Right atrium auricular region (tissue), 2 donors: ENCODE data around the gene PTGDS. TPM values are rescaled to one million over a fixed set of nuclear protein-coding genes. Genes with fewer than 3 reads are reported as not detected.

Source experiments
- DNase-seq: peaks from one replicate; pipeline ENCODE4 v3.0.0-alpha.2; 2019; ENCODE audit warnings: low spot score
- H3K27ac ChIP-seq, 2 donors: fragments of 200-600 bp; sonication (generic); 1 replicate in 1 of 2; 2 replicates in 1 of 2; pipeline ENCODE4 v1.5.1; 2016 to 2019
- H3K27me3 ChIP-seq, 2 donors: fragments of 200-600 bp; sonication (generic); one replicate each; pipeline versions ENCODE4 v1.5.1 to v1.6.0; 2017 to 2019
- H3K36me3 ChIP-seq: fragments of 200-600 bp; sonication (generic); one replicate; pipeline ENCODE4 v1.5.1; 2016
- H3K4me1 ChIP-seq, 2 donors: fragments of 200-600 bp; sonication (generic); one replicate each; pipeline versions ENCODE4 v1.5.1 to v1.6.0; 2017 to 2019
- H3K4me3 ChIP-seq, 2 donors: fragments of 200-600 bp; sonication (generic); 1 replicate in 1 of 2; 2 replicates in 1 of 2; pipeline ENCODE4 v1.5.1; 2017 to 2019; ENCODE audit warnings: mild to moderate bottlenecking in 1 of 2, moderate library complexity in 1 of 2
- H3K9me3 ChIP-seq, 2 donors: fragments of 200-600 bp; sonication (generic); one replicate each; pipeline ENCODE4 v1.5.1; 2019
- CTCF ChIP-seq, 2 donors: fragments of 200-600 bp; sonication (generic); IDR thresholded peaks; one replicate each; pipeline ENCODE4 v1.5.1; 2019; ENCODE audit warnings: antibody characterized with exemption in 2 of 2
- total RNA-seq, 2 donors: library from RNA; depleted of rRNA; stranded (reverse); fragments of >200 nt; gene quantifications; one replicate each; pipeline ENCODE4 v1.1.0, GENCODE V29; 2016

PTGDS gene
- total RNA-seq, 2 donors from 2014 or later = 1,799 to 2,426 TPM

GRCh38 chr9:137018761-137019559 is 41.7 kb downstream of the PTGDS start:
- H3K27me3 ChIP-seq = no peaks in the 10 kb centered on the region
- no peak for TF ChIP-seq CTCF (IDR thresholded peaks at IDR 0.05)
- H3K4me1 ChIP-seq = no peaks in the 10 kb centered on the region
- H3K27ac ChIP-seq = no peak overlapping the region
- no peaks in the 10 kb centered on the region for H3K9me3 ChIP-seq
- no peak overlapping the region for H3K4me3 ChIP-seq
- DNase-seq = no peak
- peaks cover 29% of the 10 kb centered on the region for H3K36me3 ChIP-seq

- Histone ChIP-seq H3K27ac (no peak overlapping the region), H3K4me3 (no peak overlapping the region), H3K36me3 (peaks cover 28% of the 10 kb centered on the region), H3K27me3 (no peaks in the 10 kb centered on the region), H3K9me3 (no peaks in the 10 kb centered on the region), H3K4me1 (no peaks in the 10 kb centered on the region)
- DNase-seq = no peak
- TF ChIP-seq CTCF (IDR thresholded peaks at IDR 0.05) = no peak
Measured at GRCh38 chr9:137019891-137020683, 42.8 kb downstream of the PTGDS start.

GRCh38 chr9:137020771-137021567 is 43.7 kb downstream of the PTGDS start:
- DNase-seq = no peak
- Histone ChIP-seq H3K36me3 (peaks cover 20% of the 10 kb centered on the region), H3K27me3 (no peaks in the 10 kb centered on the region), H3K4me3 (no peak overlapping the region), H3K9me3 (no peaks in the 10 kb centered on the region), H3K4me1 (no peaks in the 10 kb centered on the region), H3K27ac (no peak overlapping the region)
- TF ChIP-seq CTCF (IDR thresholded peaks at IDR 0.05) = no peak

- TF ChIP-seq CTCF (IDR thresholded peaks at IDR 0.05) = no peak
- H3K4me1 ChIP-seq = peaks cover 0 to 3% of the 10 kb centered on the region in 2 donors
- no peak for DNase-seq
- H3K27me3 ChIP-seq = no peaks in the 10 kb centered on the region
- no peak overlapping the region for H3K4me3 ChIP-seq
- H3K9me3 ChIP-seq = no peaks in the 10 kb centered on the region
- H3K36me3 ChIP-seq = peaks cover 13% of the 10 kb centered on the region
- H3K27ac ChIP-seq = no peak overlapping the region
Measured at GRCh38 chr9:137021568-137021978, 44.3 kb downstream of the PTGDS start.

GRCh38 chr9:137021979-137022661 is 44.8 kb downstream of the PTGDS start:
- H3K36me3 ChIP-seq = peaks cover 8% of the 10 kb centered on the region
- no peak for TF ChIP-seq CTCF (IDR thresholded peaks at IDR 0.05)
- no peak overlapping the region for H3K27ac ChIP-seq
- peaks cover 0 to 9% of the 10 kb centered on the region in 2 donors for H3K4me1 ChIP-seq
- H3K9me3 ChIP-seq = no peaks in the 10 kb centered on the region
- no peak for DNase-seq
- no peaks in the 10 kb centered on the region for H3K27me3 ChIP-seq
- no peak overlapping the region for H3K4me3 ChIP-seq
